GM21360 (cell line): Measurements from ENCODE around the gene TTC7B.
"Not testable (repeated sequence)": the region's sequence is repeated elsewhere in the genome, so short reads cannot be mapped to it uniquely, and the experiment has no call there.

Source experiments
- ATAC-seq: cut with Tn5 transposase; IDR thresholded peaks from one replicate; pipeline ENCODE4 v1.9.1; 2021; ENCODE audit warnings: mild to moderate bottlenecking, moderate library complexity; ENCODE audit not compliant: unreplicated experiment

TTC7B gene

DNA sequence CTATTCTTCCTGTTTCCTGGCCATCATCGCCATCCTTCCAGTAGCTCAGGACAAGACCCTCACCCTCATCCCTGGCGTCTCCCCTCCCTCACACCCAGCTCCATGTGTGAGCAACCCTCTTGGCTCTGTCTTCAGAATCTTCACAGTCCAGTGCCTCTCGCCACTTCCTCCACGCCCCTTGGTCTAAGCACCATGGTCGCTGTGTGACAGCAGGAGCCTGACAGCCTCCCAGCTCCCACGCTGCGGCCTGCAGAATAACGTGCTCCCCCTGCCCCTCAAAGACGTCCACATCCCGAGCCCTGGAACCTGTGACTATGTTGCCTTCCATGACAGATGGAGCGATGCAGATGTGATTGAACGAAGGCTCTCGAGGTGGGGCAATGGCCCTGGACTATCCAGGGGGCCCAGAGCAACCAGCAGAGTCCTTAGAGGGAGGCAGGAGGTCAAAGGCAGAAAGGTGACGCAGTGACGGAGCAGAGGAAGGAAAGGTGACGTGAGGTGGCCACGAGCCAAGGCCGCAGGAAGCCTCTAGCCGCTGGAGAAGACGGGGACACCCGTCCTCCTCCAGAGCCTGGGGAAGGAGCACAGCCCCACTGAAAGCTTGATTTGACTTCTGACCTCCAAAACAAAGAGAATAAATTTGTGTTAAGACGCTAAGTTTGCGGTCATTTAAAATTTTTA, 279.6 kb downstream of the TTC7B start:
- no peak for ATAC-seq

DNA sequence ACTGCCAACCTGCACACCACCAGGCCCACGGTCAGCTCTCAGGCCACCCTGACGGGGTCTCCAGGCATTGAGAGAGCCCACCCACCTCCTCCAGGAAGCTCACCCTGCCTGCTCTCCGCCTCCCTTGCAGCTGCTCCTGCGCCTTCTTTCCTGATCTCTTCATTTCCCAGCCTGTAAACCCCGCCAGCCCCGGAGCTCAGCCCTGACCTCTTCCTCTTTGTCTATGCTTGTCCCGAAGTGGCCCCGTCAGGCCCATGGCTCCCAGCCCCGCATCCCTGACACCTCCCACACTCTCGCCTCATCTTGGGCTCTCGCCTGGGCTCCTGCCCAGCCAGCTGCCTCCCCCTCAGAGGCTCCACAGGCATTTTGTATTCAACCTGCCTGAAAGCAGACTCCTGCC, 280.1 kb downstream of the TTC7B start:
- no peak for ATAC-seq

DNA sequence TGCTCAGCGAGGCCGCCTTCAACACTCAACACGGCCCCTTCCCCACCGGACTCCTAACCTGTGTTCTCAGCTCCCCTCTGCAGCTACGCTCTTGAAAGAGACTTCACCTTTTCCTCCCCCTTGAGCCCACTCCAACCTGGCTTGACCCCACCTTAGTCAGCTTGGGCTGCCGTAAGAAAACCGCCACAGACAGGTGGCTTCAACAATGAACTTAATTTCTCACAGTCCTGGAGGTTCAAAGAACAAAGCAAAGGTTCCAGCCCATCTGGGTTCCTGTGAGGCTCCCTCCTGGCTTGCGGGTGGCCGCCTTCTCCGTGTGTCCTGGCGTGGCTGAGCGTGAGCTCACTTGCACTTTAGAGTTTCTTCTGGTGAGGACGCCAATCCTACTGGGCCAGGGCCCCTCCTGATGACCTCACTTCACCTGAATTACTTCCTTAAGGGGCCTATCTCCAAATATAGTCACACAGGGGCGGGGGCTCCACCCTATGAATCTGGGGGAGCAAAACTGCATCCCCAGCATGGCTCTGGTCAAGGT, 280.6 kb downstream of the TTC7B start:
- no peak for ATAC-seq

DNA sequence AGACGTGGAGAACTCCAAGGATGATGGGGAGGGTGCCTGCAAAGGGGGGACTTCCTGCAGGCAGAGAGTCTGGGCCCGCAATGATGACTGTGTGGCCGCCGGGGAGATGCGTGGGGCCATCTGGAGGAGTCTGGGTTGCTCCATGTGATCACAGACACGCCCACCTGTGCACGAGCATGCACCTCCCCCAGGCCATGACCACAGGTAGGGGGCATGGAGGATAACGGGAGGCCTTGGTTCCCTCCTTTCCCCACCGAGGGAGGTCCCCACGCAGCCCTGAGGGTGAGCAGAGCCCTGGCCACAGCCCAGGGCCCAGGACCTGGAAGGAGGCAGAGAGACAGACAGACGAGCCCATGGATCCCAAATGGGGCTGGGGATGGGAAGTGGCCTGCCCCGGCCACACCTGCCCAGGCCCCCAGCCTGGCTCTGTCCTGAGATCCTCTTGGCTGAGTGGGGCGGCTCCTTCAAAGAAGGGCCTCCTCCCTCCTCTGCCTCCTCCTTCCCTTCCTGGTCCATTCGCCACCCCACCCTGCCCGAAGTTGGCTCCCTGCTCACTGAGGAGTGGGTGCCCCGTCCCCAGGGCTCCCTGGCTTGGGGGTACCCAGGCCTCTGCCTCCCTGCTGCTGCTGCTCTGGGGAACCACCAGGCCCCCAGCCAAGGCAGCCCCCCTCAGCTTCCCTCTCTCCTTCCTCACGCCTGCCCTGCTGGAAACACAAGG, 281.2 kb downstream of the TTC7B start:
- no peak for ATAC-seq

DNA sequence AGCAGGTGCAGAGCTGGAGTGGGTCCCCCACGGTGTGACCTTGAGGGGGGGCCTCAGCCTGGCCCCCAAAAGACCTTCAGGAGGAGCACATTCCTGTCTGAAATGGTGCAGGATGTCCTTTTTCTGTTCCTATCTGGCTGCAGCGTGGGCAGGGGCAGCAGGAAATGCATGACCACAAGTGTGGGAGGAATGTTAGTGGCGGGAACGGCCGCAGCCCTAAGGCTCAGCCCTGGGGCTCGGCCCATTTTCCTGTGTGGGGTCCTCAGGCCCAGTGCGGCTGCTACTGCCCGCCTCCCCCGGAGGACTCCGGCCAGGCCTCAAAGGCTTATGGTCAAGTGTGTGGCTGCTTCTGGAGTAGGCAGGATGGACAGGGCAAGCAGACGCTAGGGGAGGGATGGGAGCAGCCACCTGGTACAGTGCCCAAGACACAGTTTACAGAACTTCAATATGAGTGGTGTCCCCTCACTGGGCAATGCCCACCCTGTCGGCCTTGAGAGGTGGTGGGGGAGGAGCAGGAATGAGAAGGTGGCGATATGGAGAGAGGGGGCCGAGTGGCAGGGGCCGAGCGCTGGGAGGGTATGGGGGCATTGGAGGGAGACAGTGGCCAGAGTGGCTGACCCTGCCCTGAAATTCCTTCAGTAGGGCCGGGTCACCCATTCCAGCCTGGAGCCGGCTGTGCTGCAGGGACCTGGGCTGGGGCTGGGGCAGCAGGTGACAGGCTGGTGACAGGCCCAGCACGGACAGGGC, 282.0 kb downstream of the TTC7B start:
- ATAC-seq, result no peak

DNA sequence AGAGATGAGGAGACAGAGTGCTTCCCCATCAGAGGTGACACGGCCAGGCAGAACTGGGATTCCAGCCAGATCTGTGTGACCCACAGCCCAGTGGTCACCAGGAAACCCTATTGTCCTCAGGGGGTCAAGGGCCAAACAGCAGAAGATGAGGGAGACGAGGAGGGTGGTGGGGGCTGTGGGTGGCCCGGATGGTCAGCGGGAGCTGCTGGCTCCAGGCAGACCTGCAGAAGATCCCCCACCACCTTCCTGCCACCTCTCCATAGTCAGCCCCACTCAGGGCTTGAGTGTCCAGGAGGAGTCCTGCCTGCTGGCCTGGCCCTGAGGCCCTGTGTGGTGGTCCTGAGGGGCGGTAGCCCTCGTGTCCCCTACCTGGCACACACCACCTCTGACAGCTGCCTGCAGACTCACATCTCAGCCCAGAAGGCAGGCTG, 282.6 kb downstream of the TTC7B start:
- ATAC-seq, result no peak

DNA sequence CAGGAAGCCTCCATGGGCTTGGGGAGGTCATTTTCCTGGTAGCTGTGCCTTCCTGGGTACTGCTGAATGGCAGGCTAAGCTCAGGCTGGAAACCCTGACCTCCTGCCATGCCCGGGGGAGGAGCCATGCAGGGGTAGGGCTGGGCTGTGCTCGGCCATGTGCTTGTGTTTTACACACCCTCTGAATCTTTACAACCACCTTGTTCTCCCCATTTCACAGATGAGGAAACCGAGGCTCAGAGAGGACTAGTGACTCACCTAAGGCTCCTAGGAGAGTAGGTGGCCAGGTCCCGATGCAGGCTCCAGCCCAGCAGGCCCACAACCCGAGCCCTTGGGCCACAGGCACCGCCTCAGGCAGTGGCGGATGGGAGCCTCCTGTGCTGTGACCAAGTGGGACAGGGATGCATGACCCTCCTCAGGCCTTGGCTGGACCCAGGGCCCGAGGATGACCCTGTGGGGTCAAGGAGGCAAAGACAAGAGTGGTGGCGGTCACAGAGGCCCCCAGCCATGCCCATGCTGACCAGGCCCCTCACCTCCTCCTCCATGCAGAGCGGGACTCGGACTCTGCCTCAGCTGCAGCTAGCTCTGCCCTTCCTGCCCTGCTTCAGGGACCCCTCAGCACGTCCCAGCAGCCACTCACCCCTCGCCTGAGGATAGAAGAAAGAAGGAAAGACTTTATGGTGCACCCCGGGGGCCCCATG, 283.3 kb downstream of the TTC7B start:
- no peak for ATAC-seq

DNA sequence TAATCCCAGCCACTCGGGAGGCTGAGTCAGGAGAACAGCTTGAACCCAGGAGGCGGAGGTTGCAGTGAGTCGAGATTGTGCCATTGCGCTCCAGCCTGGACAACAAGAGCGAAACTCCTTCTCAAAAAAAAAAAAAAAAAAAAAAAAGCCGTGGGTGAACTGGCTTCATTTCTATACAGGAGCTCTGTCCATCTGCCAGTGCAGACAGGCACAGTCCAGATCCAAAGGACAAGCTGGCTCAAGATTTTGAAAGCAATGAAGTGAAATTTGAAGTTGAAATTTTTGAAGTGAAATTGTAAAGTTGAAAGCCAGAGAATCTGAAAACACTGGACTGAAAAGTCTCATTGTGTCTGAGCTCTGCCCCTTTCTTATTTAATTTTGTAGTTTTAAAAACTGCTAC, 284.7 kb downstream of the TTC7B start:
- no peak for ATAC-seq

DNA sequence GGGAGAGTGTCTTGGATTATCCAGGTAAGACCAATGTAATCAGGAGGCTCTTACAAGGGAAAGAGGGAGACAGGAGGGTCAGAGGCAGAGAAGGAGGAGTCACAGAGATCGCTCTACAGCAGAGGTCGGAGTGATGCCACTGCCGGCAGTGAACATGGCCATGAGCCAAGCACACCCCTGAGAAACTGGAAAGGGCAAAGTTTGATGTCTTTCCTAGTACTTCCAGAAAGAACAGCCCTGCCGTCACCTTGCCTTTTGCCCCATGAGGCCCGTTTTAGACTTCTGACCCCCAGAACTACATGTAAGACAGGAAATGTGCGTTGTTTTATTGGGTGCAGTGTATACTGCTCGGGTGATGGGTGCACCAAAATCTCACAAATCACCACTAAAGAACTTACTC, 285.7 kb downstream of the TTC7B start:
- no peak for ATAC-seq

DNA sequence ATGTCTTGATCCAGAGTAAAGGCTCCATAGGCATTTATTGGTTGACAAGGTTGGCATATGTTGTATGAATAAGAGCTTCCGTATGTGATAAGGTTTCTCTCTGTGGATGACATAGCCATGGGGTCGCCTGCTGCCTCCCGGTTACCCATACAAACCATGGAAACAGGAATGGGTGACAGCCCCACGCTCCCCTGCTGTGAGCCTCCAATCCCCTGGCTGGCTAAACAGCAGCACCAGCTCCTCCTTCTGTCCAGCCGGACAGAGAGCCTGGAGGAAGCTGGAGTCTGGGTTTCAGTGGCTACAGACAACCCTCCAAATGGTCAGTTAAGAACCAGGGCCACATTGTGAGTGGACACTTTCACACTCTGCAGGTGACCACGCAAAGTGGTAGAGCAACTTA, 288.3 kb downstream of the TTC7B start:
- no peak for ATAC-seq

DNA sequence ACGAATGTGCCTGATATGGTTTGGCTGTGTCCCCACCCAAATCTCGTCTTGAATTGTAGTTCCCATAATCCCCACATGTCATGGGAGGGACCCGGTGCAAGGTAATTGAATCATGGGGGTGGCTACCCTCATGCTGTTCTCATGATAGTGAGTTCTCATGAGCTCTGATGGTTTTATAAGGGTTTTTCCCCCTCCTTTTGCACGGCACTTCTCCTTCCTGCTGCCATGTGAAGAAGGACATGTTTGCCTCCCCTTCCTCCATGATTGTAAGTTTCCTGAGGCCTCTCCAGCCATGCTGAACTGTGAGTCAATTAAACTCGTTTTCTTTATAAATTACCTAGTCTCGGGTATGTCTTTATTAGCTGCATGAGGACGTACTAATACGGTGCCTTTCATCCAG, 289.7 kb downstream of the TTC7B start:
- not testable (repeated sequence) for ATAC-seq

DNA sequence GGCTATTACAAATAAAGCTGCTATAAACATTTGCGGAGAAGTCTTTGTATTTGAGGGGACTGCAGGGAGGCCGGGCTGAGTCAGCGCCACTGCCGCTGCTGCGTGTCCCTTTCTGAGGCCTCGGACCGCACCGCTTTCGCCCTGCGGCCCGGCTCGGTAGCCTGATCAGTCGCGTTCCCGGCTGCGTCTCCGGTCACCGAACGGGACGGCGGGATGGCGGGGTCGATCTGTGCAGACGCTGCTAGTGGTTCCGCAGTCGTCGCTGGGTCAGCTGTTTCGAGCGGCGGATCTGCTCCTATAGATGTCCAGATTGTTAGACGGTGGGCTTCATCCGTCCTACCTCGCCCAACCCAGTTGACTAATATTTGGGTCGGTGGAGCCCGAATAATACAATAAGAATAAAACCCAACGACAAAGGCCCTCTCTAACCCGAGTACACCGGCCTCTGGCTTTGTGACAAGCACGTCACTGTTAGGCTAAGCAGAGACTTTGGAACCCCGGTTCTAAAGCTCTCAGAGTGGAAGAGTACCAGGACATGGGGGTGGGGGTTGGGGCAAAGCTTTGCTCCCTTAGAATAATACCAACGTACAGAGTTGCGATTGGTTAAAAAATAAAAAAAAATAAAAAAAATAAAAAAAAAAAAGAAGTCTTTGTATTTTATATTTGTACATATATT, 290.7 kb downstream of the TTC7B start:
- not testable (repeated sequence) for ATAC-seq

DNA sequence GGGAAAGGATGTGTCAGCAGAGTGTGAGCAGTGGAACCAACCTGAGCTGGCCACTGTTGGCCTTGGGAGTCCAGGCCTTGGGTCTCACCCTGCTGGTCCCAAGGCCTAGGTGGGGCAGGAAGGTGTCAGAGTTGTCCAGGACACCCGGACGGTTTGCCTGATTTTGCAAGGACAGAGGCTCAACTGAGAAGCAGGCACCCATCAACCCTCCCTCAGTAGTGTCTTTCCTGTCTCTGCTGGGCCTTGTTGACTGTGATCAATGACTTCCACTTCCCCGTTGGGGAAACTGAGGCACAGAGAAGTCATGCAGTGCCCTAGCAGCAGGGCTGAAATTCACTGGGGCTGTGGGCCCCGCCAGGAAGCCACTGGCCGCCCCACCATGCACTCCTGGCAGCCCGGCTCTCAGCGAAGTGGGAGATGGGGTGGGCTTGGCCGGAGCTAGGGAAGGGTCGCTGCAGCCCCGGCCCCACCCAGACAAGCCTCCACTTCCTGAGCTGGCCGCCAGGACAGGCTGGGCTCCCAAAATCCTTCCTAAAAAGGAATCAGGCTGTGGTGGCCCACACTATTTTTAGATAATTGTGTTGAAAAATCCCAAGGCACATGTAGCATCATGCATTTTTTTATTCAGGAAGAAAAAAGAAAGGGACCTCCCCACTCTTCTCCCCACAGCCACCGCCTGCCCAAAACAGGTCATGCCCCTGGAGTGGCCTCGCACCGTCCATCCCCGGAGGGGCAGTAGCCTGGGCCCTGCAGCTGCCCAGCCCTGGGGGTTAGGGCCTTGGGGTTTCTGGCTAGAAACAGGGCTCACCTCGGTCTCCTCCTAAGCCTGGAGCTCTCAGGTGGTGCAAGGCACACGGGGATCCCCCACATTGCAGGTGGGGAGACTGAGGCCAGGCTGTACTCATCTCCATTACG, 292.0 kb downstream of the TTC7B start:
- ATAC-seq, result no peak

DNA sequence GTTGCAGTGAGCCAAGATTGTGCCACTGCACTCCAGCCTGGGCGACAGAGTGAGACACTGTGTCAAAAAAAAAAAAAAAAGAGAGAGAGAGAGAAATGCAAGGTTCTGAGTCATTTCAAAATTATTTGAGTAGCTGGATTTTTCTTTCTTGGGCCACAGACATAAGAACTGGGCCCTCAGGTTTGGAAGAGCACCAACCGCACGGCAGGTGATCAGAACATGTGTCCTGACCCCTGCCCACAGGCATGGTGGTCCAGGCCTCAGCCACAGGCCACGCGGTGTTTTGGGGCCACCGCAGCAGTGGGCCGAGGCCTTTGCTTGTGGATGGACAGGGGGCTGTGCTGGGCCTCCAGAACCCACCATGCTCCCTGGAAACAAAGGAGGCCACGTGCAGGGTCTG, 292.7 kb downstream of the TTC7B start:
- no peak for ATAC-seq

DNA sequence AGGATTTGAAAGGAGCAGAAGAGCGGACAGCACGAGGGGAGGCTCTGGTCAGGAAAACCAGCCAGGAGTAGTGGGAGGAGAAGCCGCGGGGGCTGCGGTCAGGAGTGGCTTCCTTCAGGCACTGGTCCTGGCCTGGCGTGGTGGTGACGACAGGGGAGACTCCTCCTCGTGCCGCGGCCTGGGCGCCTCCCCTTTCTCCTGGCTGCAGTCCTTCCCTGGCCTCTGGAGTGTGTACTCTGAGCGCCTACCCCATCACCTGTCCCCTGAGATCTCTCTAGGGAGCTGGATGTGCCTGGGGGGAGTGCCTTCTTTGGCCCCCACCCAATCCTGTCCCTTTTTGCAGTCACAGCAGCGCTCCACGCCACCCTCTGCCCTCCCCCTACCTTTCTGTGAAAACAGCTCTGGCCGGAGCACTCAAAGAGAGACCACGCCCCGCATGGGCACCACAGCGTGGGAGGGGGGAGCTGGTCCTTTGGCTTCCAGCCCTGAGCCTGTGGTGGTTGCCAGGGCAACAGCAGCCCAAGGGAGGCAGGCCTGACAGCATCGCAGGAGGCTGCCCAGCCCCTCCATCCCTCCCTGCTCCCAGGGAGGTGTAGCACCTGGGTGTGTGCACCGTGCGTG, 293.5 kb downstream of the TTC7B start:
- ATAC-seq, result no peak

DNA sequence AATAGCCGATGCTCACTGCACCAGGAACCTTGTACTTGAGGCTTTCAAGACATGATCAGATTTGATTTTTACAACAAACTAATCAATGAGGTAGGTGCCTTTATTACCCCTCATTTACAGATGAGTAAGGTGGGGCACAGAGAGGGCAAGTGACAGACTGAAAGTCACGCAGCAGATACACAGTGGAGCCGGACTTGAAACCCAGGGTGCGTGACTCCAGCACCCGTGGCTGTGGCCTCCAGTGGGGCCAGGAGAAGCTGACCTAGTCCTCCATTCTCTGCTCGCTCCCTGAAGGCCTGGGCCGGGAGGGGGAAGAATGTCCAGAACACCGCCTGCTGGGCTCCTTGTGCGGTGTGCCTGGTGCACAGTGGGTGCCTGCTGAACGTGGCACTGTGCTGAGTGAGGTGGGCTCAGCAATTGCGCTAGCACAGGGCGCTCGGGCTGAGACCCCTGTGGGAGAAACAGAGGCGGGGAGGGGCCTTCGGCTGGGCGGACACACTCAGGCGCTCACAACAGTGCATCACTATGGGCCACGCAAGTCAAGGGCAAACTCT, 294.2 kb downstream of the TTC7B start:
- ATAC-seq, result no peak

DNA sequence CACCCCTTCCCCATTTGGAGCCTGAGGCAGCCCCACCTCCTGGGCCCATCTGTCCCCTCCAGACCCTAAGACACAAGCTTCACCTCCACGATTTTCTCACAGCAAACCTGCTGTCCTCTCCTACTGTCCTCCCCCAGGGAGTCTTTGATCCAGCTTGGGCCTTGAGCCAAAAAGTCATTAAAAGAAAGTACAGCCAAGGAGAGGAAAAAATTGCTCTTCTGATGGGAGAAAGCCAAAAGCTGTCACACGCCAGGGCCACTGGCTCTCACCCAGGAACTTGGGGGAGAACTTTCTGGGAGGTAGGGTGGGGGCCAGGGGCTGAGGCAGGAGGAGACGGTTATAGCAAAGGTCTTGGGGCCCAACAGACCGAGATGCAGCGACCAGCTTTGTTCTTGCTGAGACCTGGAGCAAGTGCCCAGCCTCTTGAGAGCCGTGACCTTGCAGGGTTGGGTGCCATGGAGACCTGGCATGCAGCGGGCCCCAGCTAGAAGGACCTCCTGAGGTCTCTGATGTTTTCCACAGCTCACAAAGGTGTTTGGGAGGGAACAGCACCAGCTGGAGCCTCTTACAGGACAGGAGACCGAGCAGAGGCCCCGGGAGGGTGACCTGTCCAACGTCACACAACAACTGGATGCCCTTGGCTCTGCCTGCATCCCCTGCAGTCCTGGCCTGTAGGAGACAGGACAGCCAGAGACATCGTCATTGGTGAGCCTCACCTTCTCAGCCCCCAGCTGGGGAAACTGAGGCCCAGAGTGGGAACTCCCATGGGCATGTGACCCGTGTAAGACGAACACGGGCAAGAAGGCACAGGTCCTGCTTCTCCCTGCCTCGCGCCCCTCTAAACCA, 294.9 kb downstream of the TTC7B start:
- ATAC-seq, result no peak

DNA sequence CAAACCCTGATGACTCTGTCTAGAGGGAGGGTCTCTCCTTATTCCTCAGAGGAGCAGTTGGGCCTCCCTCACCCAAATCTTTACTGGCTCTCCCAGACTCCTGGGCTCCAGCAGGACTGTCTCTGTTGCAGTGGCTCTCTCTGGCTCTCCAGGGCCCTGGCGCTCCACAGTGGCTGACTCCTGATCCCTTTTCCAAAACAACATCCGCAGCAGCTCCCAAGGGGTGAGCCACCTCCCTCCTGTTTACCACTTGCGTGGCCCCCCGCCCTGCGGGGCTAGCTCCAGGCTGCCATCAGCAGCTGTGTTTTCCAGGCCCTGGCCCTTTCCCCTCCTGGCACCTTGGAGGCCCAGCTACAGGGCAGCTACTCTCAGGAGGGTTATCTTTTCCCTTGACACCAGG, 295.9 kb downstream of the TTC7B start:
- ATAC-seq, result no peak
